ENCODE results near the gene JAG1.
"Not testable (repeated sequence)": the region's sequence is repeated elsewhere in the genome, so short reads cannot be mapped to it uniquely, and the experiment has no call there.

Gene JAG1

GRCh38 chr20:10621149-10621548, 52.6 kb downstream of the JAG1 start:
- in situ Hi-C loops (cut with MboI; ENCODE audit: low sequenced_read_pairs, unreplicated experiment): no loop called here
- no peak for TF ChIP-seq CTCF (IDR thresholded peaks at IDR 0.05; ENCODE audit: borderline replicate concordance, control extremely low read depth, extremely low read depth, insufficient read depth, missing control alignments)
- no peak for DNase-seq (ENCODE audit: low spot score)

- DNase-seq (ENCODE audit: low spot score): no peak
- in situ Hi-C loops (cut with MboI; ENCODE audit: low sequenced_read_pairs, unreplicated experiment): no loop called here
- TF ChIP-seq CTCF (IDR thresholded peaks at IDR 0.05; ENCODE audit: borderline replicate concordance, control extremely low read depth, extremely low read depth, insufficient read depth, missing control alignments): no peak
Observed at GRCh38 chr20:10619427-10619826, 54.4 kb downstream of the JAG1 start.

- in situ Hi-C loops (cut with MboI; ENCODE audit: low sequenced_read_pairs, unreplicated experiment): no loop called here
- TF ChIP-seq CTCF (IDR thresholded peaks at IDR 0.05; ENCODE audit: borderline replicate concordance, control extremely low read depth, extremely low read depth, insufficient read depth, missing control alignments): no peak
- DNase-seq (ENCODE audit: low spot score): no peak
Observed at GRCh38 chr20:10618611-10619245, 55.1 kb downstream of the JAG1 start.

GRCh38 chr20:10617549-10618133, 56.2 kb downstream of the JAG1 start:
- in situ Hi-C loops (cut with MboI; ENCODE audit: low sequenced_read_pairs, unreplicated experiment); DNase-seq (ENCODE audit: low spot score): not testable (repeated sequence)

GRCh38 chr20:10616212-10616611, 57.6 kb downstream of the JAG1 start:
- in situ Hi-C loops (cut with MboI; ENCODE audit: low sequenced_read_pairs, unreplicated experiment): no loop called here
- TF ChIP-seq CTCF (IDR thresholded peaks at IDR 0.05; ENCODE audit: borderline replicate concordance, control extremely low read depth, extremely low read depth, insufficient read depth, missing control alignments): no peak
- no peak for DNase-seq (ENCODE audit: low spot score)

GRCh38 chr20:10613911-10614310, 59.9 kb downstream of the JAG1 start:
- in situ Hi-C loops (cut with MboI; ENCODE audit: low sequenced_read_pairs, unreplicated experiment): no loop called here

GRCh38 chr20:10613426-10613825, 60.4 kb downstream of the JAG1 start:
- in situ Hi-C loops (cut with MboI; ENCODE audit: low sequenced_read_pairs, unreplicated experiment); DNase-seq (ENCODE audit: low spot score): not testable (repeated sequence)

More at GRCh38 chr20:10613911-10614310, 59.9 kb downstream of the JAG1 start:
- no peak for DNase-seq (ENCODE audit: low spot score)
- TF ChIP-seq CTCF (IDR thresholded peaks at IDR 0.05; ENCODE audit: borderline replicate concordance, control extremely low read depth, extremely low read depth, insufficient read depth, missing control alignments): no peak
